ENCODE data around the gene MTG2. TPM values are rescaled to one million over a fixed set of nuclear protein-coding genes. Genes with fewer than 3 reads are reported as not detected.

The MTG2 gene
- total RNA-seq, 1 donor from 2014 or later: 24.0 TPM

DNA sequence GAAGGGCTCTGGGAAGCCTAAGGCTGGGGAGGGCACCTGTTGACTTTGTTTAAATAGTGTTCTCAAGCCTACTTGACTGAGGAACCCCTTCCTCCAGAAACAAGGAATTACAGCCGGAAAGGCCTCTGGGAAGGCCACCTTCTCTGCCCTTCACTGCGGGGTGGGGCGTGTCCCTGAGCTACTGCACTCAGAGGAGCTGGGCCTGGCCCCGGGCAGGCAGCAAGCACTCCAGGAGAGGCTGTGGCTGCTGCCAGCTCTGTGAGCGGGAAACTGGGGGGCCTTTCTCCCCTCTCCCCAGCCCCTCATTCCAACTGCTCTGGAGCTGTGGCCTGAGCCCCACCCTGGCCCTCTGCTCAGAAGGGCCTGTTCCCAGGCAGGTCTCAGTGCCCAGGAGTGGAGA, 51.5 kb downstream of the MTG2 start:
- H3K36me3 ChIP-seq (ENCODE audit: control insufficient read depth, insufficient read depth, low read length): no peaks in the 10 kb centered on the region
- no peak for FAIRE-seq
- DNase-seq (ENCODE audit: low read depth): no peak
- no peak for TF ChIP-seq CTCF (IDR thresholded peaks at IDR 0.05; ENCODE audit: insufficient read depth, low read length, severe bottlenecking)
- no peak overlapping the region for H3K4me3 ChIP-seq (ENCODE audit: low read depth, low read length)
- H3K27me3 ChIP-seq (ENCODE audit: control insufficient read depth, insufficient read depth, low read length): no peaks in the 10 kb centered on the region

DNA sequence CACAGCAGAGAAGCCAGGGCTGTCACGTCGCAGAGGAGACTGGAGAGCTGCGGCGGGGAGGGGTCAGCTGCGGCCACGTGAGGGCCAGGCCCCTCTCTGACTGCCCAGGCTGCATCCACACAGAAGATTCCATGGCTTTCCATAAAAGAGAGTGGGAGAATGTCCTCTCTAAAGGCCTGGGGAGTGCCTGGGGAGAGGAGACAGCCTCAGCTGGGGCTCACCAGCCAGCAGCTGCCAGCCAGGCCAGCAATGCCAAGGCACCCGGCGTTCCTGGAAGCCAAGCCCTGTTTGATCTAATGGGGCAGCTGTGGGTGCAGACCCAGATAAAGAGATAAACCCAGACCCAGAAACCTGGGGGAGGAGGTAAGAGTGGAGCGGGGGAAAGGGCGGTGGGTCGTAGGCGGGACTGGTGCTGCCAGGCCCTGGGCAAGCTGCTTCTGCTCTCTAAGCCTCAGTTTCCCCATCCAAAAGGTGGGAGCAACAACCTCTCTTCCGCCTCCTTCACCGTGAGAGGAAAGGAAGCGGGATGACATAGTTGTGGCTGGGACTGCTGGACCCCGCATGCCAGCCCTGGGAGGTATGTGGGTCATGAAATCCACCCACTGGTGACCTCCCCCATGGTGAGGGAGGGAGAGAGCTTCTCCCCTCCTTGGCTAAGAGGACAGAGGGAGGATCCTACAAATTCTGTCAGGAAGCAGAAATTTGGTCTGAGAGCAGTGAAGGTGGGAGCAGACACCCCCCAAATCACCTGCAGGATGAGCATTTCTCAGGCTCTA, 52.4 kb downstream of the MTG2 start:
- no peaks in the 10 kb centered on the region for H3K36me3 ChIP-seq (ENCODE audit: control insufficient read depth, insufficient read depth, low read length)
- no peak for TF ChIP-seq CTCF (IDR thresholded peaks at IDR 0.05; ENCODE audit: insufficient read depth, low read length, severe bottlenecking)
- H3K27me3 ChIP-seq (ENCODE audit: control insufficient read depth, insufficient read depth, low read length): no peaks in the 10 kb centered on the region
- no peak overlapping the region for H3K4me3 ChIP-seq (ENCODE audit: low read depth, low read length)
- FAIRE-seq (no peak), DNase-seq (ENCODE audit: low read depth) (no peak)

DNA sequence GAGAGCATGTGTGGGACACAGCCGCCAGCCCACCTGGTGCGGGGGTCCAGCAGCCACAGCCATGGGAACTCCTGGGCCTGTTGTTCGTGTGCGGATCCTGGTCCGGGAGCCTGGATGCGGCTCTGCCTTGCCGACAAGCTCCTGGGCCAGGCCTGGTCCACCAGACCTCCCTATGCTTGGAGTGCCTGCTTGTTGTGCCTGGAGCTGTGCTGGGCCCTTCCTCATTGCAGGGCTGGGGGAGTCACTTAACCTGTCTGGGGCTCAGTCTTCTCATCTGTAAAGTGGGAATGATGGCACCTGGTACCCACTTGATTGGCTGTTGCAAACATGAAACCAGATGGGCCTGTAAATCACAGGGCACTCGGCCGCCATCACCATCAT, 52.9 kb downstream of the MTG2 start:
- H3K36me3 ChIP-seq (ENCODE audit: control insufficient read depth, insufficient read depth, low read length): no peaks in the 10 kb centered on the region
- no peak for TF ChIP-seq CTCF (IDR thresholded peaks at IDR 0.05; ENCODE audit: insufficient read depth, low read length, severe bottlenecking)
- DNase-seq (ENCODE audit: low read depth) (no peak), FAIRE-seq (no peak)
- no peak overlapping the region for H3K4me3 ChIP-seq (ENCODE audit: low read depth, low read length)
- no peaks in the 10 kb centered on the region for H3K27me3 ChIP-seq (ENCODE audit: control insufficient read depth, insufficient read depth, low read length)

- DNase-seq (ENCODE audit: low read depth) (no peak), FAIRE-seq (no peak)
- TF ChIP-seq CTCF (IDR thresholded peaks at IDR 0.05; ENCODE audit: insufficient read depth, low read length, severe bottlenecking): no peak
- Histone ChIP-seq H3K36me3 (ENCODE audit: control insufficient read depth, insufficient read depth, low read length) (no peaks in the 10 kb centered on the region), H3K4me3 (ENCODE audit: low read depth, low read length) (no peak overlapping the region), H3K27me3 (ENCODE audit: control insufficient read depth, insufficient read depth, low read length) (no peaks in the 10 kb centered on the region)
Measured at GRCh38 chr20:62236200-62236599, 53.4 kb downstream of the MTG2 start.

GRCh38 chr20:62236766-62237513, 54.1 kb downstream of the MTG2 start:
- H3K27me3 ChIP-seq (ENCODE audit: control insufficient read depth, insufficient read depth, low read length): no peaks in the 10 kb centered on the region
- DNase-seq (ENCODE audit: low read depth) (no peak), FAIRE-seq (no peak)
- H3K4me3 ChIP-seq (ENCODE audit: low read depth, low read length): no peak overlapping the region
- H3K36me3 ChIP-seq (ENCODE audit: control insufficient read depth, insufficient read depth, low read length): no peaks in the 10 kb centered on the region
- TF ChIP-seq CTCF (IDR thresholded peaks at IDR 0.05; ENCODE audit: insufficient read depth, low read length, severe bottlenecking): no peak

Measured in bronchial epithelial cell (primary cell).